NCI-H510A treated with DMSO at 0.1 percent for 48 hours (cell line): ENCODE results near the gene ZNF775.
A peak's percentile ranks its signal among the peaks of the same experiment; 100 is the strongest.

Source experiments
- DNase-seq: peaks from one replicate; lab custom pipeline; 2025; lab: John Stamatoyannopoulos, UW

Gene ZNF775

DNA sequence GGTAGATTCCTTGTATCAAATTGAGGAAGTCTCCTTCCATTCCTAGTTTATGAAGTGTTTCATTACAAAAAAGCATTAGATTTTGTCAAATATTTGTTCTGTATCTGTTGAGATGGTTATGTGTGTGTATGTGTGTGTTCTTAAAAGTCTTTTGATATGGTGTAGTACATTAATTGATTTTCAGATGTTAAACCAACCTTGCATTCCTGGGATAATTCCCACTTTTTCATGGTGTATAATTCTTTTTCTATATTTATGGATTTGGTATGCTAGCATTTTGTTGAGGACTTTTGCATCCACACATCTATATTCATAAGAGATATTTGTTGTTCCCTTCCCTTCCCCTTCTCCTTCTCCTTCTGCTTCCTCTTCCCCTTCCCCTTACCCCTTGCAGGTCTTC, 62.4 kb downstream of the ZNF775 start:
- no peak for DNase-seq

DNA sequence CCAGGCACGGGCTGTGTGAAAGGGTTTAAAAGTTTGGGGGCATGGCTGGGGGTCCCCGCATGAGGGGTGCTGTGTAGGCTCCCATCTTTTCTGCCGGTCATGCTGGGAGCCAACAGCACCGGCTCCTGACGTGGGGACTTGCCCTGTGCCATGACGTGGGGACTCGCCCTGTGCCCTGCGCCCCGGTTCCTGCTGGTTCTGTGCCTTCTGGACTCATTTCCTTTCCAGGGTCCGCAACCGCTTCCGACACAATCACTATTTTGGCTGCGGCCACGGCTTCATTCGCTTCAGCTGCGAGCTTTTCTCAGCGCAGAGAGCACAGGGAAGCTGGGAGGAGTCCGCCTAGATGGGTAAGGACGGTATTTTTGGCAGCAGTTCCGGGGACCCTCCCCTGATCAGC, 63.7 kb downstream of the ZNF775 start:
- DNase-seq = no peak

DNA sequence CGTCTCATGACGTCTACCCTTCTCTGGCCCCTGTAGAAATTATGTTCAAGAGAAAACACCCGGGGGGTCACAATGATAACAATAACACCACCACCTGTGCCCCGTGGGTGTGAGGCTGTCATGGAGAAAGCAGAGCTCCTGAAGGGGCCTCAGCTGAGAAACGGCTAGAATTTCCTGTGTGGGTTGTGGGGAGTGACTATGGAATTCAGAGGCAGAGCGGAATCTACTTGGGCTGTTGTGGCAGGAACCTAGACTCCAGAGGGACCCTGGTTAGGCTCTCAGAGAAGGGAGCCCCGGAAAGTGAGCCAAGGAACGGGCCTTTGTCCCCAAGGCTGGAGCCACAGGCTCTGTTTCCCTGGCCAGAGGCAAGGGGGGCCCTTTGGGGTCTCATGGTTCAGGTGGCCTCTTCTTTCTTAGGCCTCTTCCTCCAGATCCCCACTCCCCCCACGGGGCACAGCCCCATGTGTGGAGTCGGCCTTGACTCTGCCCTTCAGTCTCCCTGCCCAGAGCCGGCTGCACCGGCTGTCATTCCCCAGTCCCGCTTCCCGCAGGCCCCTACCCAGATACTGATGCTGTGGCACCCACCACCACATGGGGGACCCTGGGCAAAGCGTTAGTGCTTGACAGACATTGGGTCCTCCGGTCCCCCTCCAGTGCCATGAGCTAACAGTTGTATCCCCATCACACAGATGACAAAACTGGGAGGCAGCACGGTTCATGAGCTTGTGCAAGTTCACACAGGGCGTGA, 64.8 kb downstream of the ZNF775 start:
- no peak for DNase-seq

DNA sequence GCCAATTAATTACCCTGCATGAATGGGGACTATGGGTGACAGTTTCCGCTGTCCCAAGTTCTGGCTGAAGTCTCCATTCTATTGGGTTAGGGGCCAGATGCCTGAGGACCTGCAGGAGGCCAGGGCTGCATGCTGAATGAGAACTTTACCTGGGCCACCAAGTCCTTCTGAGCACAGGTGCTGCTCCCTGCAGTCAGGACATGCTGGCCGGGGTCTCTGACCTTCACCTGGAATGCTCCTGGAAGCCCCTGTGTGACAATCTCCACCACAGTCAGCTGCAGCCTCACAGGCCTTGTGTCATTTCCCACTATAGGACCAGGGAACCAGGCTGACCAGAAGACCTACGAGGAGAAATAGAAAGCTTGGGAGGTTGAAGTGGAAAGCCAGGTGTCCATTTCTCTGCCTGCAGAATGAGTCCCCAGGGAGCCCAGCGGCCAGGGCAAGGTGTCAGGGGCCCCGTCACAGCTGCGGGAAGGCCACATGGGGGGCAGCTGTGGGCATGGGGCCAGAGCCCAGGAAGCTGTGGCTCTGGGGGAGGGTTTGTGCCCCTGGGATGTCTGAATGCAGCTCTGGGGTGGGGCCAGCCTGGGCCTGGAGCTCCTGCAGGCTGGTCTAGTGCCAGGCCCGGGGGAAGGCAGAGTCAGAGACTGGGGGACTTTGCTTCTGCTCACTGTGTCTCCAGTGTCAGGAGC, 65.7 kb downstream of the ZNF775 start:
- DNase-seq = no peak

DNA sequence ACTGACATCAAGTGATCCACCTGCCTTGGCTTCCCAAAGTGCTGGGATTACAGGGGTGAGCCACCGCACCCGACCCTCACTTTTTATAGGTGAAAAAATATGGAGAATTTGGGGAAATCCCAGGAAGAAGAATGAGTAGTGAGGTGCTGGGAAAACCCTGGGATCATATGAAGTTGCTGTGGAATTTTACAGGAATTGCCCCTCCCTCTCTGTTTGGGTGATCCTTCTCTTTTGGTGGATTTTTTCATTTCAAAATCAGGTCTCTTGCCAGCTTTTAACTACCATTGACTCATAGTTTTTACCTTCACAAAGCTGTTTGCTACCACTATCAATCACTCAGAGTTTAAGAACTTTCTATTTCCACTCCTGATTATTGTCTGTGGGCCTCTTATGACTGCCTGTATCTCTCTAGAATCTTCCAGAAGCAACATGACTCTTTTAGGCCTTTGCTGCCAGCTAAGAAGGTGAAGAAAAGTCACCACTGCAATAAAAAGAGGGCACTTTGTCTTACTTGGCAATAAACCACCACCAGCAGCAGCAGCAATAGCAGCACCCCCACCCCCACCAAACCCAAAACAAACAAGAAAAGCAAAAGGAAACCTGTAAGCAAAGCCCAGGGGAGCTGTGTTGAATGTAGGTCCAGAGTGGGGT, 67.3 kb downstream of the ZNF775 start:
- peak; percentile 27 for DNase-seq
